Measurements from ENCODE around the gene MAPK6. TPM values are rescaled to one million over a fixed set of nuclear protein-coding genes. Genes with fewer than 3 reads are reported as not detected.

The MAPK6 gene
- total and polyA plus RNA-seq, 2 of the 4 experiments (the other 2 are of a cell fraction): 22.6 to 60.6 TPM

GRCh38 chr15:52078876-52079700 is 60.1 kb downstream of the MAPK6 start:
- Histone ChIP-seq H4K91ac (ENCODE audit: insufficient read depth, low read depth, low read length) (no peak overlapping the region), H3K4ac (ENCODE audit: low read depth, low read length) (0 out of 2 replicates have a peak overlapping the region, but pooled peaks have one; percentile 24), H3K4me3 (ENCODE audit: insufficient read depth, low read depth, low read length) (no peak overlapping the region), H3K9me1 (ENCODE audit: insufficient read depth, low read length) (peaks cover 18% of the 10 kb centered on the region), H3K18ac (ENCODE audit: low read depth, low read length) (no peak overlapping the region), H3K56ac (ENCODE audit: extremely low read depth, insufficient read depth, low read length) (no peak overlapping the region), H3K27me3 (ENCODE audit: control insufficient read depth, insufficient read depth, low read length) (no peaks in the 10 kb centered on the region), H2BK120ac (ENCODE audit: low read depth, low read length) (no peak overlapping the region), H3K4me2 (ENCODE audit: low read depth, low read length) (no peak overlapping the region), H3K9ac (ENCODE audit: low read depth, low read length) (no peak overlapping the region), H2AFZ (replicated peaks; ENCODE audit: low read length, poor library complexity) (peak overlapping the region; percentile 3), H2AK9ac (replicated peaks; ENCODE audit: low read depth, low read length, poor library complexity) (peak overlapping the region; percentile 4), H3K4me1 (ENCODE audit: control insufficient read depth, insufficient read depth, low read length) (peaks cover 16% of the 10 kb centered on the region), H3K23ac (ENCODE audit: low read depth, low read length) (no peak overlapping the region), H2BK15ac (ENCODE audit: low read depth, low read length) (no peak overlapping the region; the same call in 1 of the 3 replicates), H2BK5ac (ENCODE audit: low read depth, low read length, poor library complexity, severe bottlenecking) (no peak overlapping the region), H3K9me3 (ENCODE audit: control insufficient read depth, insufficient read depth, low read length) (no peaks in the 10 kb centered on the region), H4K8ac (ENCODE audit: low read depth in 2 of 2, low read length in 2 of 2) (no peak overlapping the region), H2AK5ac (ENCODE audit: low read depth, low read length) (peak overlapping the region; percentile 76), H2BK20ac (ENCODE audit: low read depth, low read length) (peak overlapping the region; percentile 36; the same call in 1 of the 2 replicates), H3K14ac (replicated peaks; ENCODE audit: low read depth, low read length) (no peak overlapping the region), H4K20me1 (ENCODE audit: insufficient read depth, low read length) (no peaks in the 10 kb centered on the region), H3K27ac (ENCODE audit: insufficient read depth, low read length) (no peak overlapping the region), H4K5ac (ENCODE audit: low read depth, low read length) (no peak overlapping the region), H3K79me1 (ENCODE audit: low read depth in 1 of 2, low read length in 2 of 2) (no peaks in the 10 kb centered on the region), H3K36me3 (ENCODE audit: control insufficient read depth, insufficient read depth, low read length) (no peaks in the 10 kb centered on the region)
- BruUV-seq (replicated peaks): no TSS peak
- in situ Hi-C loops (cut with MboI; ENCODE audit: low sequenced_read_pairs) (no loop called here), intact Hi-C loops (cut with micrococcal nuclease) (loop anchor here (1.0 kb wide), 1 partner anchor 97 kb away; no protein-coding TSS in a partner anchor), dilution Hi-C loops (cut with HindIII; ENCODE audit: low sequenced_read_pairs, unreplicated experiment) (no loop called here)
- ChIA-PET CTCF (interaction anchor here (0.6 to 0.8 kb wide), 3 partner anchors 60 to 149 kb away, joined by 3 read pairs; no protein-coding TSS in a partner anchor), POLR2A (ENCODE audit: unreplicated experiment) (no interaction called here)
- DNase-seq (peak; percentile 56), ATAC-seq (ENCODE audit: low read depth) (peak; percentile 38)
- WGBS, 2 experiments (ENCODE audit: extremely low coverage in 2 of 2, insufficient read length in 1 of 2): 80% methylated on average over 1 of the region's 13 CpGs; no CpG with 5 or more reads in 1 of the 2 experiments
- TF ChIP-seq RAD21 (IDR thresholded peaks at IDR 0.05; ENCODE audit: low read length): peak; percentile 65
- no peak for TF ChIP-seq BHLHE40 (IDR thresholded peaks at IDR 0.05; ENCODE audit: low read depth, low read length)
- TF ChIP-seq, protein P1, sequence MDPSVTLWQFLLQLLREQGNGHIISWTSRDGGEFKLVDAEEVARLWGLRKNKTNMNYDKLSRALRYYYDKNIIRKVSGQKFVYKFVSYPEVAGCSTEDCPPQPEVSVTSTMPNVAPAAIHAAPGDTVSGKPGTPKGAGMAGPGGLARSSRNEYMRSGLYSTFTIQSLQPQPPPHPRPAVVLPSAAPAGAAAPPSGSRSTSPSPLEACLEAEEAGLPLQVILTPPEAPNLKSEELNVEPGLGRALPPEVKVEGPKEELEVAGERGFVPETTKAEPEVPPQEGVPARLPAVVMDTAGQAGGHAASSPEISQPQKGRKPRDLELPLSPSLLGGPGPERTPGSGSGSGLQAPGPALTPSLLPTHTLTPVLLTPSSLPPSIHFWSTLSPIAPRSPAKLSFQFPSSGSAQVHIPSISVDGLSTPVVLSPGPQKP (IDR thresholded peaks at IDR 0.05; ENCODE audit: borderline replicate concordance, low read depth, low read length): no peak
- no peak for TF ChIP-seq MAZ (IDR thresholded peaks at IDR 0.05; ENCODE audit: borderline replicate concordance, low read depth, low read length)
- TF ChIP-seq CTCF (conservative IDR thresholded peaks at IDR 0.05; ENCODE audit: low read depth, low read length): peak; percentile 71
- TF ChIP-seq MAFK (IDR thresholded peaks at IDR 0.05; ENCODE audit: low read depth, low read length): no peak
- TF ChIP-seq SMC3 (IDR thresholded peaks at IDR 0.05; ENCODE audit: low read depth, low read length): peak; percentile 75
- TF ChIP-seq, protein P2, sequence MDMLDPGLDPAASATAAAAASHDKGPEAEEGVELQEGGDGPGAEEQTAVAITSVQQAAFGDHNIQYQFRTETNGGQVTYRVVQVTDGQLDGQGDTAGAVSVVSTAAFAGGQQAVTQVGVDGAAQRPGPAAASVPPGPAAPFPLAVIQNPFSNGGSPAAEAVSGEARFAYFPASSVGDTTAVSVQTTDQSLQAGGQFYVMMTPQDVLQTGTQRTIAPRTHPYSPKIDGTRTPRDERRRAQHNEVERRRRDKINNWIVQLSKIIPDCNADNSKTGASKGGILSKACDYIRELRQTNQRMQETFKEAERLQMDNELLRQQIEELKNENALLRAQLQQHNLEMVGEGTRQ (IDR thresholded peaks at IDR 0.05; ENCODE audit: low read depth, low read length): no peak

Data from IMR-90 (cell line).